HG03571 (cell line): ENCODE results near the gene FAM227A.
"Not testable (repeated sequence)": the region's sequence is repeated elsewhere in the genome, so short reads cannot be mapped to it uniquely, and the experiment has no call there.

Experiments used
- ATAC-seq: cut with Tn5 transposase; IDR thresholded peaks from one replicate; pipeline ENCODE4 v1.9.1; 2021; ENCODE audit not compliant: unreplicated experiment

FAM227A gene

DNA sequence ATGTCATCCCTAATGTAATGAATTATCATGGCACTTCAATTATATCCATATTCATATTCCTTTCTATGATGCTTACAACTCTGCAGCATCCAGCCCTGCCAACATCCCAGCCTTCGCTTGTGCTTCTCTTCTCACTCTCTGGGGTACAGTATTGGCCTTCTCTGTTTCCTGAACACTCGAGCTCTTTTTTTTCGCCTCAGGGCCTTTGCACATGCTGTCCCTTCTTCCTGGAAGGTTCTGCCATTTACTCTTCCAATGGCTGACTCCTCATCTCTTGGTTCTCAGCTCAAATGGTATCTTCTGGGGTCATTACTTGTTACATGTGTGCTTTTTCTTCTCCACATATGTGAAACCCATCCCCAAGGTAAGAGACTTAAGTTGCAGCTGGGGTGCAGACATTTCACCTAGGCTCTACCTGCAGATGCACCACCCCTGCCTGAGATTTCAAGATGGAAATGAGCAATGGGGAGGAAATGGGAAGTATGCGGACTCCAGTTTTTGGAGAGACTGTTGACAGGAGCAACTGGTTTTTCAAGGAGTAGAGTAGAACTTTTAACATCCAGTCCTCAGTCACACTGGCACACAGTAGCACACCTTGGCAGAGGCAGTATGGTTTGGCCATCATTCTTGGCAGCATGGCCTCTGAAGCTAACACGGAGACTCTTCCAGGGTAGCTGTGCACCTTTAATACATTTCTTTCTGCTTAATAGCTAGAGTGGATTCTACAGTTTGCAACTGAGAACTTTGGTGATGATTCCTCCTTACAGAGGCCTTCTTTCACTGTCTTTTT, 43.8 kb downstream of the FAM227A start:
- ATAC-seq: no peak

DNA sequence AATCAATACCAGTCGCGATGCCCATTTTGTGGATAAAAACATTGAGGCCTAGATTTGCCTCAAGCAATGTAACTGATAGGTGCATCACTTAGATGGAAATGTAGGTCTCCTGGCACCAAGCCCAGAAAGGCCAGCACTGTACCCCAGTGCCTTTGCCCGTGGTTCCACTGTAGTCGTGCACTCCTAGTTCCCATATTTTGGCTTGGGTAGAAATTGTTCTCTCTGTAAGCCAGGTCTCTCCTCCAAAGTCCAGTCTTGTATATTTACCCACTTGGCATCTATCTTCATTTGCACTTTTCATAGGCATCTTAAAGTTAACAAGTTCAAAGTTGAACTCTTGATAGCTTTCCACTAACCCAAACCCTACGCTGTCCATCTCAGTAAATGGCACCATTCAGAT, 44.6 kb downstream of the FAM227A start:
- no peak for ATAC-seq

DNA sequence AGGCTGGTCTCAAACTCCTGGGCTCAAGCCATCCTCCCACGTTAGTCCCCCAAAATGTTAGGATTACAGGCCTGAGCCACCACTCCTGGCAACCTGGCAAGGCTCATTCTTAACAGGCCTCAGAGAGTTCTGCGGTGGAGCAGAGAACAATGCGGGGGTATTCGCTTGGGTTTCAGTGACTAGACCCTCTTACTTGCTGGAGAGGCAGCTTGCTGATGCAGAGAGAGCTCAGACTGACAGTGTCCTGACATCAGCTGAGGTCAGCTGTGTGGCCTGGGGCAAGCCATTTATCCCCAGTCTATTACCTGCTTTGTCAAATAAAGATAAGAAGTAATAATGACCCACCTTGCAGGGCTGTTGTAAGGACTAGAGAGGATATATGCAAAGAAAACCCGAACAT, 46.0 kb downstream of the FAM227A start:
- ATAC-seq: no peak

DNA sequence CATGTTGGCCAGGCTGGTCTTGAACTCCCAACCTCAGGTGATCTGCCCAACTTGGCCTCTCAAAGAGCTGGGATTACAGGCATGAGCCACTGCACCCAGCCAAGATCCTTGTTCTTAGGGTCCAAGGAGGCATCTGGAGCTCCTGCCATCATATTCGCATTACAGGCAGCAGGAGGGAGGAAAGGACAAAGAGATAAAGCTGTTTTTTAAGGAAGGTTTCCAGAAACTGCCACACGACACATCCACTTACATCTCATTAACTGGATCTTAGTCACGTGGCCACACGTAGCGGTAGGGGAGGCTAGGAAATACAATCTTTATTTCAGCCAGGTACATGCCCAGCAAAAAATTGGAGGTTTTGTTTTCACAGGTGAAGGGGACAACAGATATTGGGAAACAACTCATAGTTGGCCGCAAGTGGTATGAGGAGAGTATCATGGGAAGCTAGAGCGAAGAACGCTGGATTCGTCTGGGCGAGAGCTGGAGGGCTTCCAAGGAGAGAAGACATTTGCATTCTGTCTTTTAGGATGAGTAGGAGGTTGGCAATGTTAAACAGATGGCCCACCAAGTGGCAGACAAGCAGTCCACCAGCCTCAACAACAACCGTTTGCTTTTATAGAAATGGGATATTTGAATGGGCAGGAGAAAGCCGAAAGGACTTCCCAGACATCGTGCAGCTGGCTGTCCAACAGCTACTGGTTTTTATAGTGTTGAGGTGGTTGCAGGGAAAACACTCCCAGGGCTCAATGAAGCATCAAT, 47.0 kb downstream of the FAM227A start:
- no peak for ATAC-seq

DNA sequence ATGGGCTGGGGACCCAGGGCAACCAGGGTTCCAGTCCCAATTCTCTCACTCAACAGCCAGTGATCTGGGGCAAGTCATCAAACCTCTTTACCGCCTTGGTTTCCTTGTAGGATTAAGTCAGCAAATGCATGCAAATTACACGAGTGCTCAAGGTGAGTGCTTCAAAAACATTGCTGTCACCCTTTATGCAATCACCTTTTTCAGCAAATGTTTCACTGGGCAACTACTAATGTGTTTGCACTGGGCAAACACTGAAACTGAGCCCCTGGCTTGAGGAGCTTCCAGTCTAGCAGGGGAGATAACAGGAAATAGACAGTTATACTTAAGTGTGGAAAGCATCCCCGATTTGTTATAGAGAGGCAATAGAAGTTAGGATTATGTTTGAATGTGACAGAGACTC, 48.5 kb downstream of the FAM227A start:
- no peak for ATAC-seq

DNA sequence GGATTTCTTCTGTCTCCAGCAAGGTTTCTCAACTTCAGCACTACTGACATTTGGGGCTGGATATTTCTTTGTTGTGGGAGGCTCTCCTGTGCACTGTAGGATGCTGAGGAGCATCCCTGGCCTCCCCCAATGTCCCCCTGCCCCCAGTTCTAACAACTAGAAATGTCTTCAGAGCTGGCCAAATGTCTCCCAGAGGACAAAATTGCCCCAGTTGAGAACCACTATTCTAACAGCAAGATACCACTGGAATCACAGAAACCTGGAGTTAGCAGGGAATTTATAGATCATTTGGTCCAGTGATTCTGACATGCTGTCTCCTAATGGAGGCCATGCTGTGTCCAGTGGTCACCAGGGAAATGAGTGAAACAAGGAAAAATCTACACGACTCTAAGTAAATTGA, 54.0 kb downstream of the FAM227A start:
- ATAC-seq: no peak

DNA sequence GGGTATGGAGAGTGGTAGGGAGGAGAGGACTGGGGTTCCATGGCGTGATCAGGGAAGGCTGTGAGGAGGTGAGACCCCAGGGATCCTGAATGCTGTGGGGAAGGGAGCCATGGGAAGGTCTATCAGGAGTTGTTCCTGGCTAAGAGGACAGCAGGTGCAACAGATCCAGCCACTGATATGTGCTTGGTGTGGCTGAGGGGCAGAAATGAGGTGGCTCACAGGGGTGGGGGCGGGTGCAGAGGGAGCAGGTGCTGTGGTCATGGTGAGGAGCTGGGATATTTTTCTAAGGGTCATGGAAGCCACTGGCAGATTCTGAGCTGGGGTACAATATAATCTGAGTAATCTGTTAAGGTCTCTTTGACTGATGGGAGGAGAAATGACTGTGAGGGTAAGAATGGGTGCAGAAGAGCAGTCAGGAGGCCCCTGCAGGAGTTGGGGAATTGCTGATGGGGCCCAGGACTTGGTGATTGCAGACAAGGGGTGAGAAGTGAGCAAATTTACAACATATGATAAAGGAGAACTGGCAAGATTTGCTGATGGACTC, 54.9 kb downstream of the FAM227A start:
- no peak for ATAC-seq

DNA sequence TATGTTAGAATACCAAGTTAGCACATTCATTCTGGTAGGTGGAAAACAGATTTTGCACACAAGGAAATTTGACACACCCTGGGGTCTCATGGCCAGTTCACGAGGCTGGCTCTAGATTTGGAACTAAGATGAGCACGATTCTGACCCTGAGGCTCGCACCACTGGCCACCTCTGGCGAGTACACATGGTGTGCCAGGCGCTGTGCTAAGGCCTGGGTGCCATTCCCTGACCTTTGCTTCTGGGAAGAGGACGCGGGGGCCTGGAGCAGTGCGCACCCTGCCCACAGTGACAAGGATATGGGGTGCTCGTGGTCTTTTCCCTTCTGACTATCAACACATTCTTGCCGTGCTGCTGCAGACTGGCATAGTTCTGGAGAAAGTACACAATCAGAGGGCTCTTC, 56.7 kb downstream of the FAM227A start:
- no peak for ATAC-seq

DNA sequence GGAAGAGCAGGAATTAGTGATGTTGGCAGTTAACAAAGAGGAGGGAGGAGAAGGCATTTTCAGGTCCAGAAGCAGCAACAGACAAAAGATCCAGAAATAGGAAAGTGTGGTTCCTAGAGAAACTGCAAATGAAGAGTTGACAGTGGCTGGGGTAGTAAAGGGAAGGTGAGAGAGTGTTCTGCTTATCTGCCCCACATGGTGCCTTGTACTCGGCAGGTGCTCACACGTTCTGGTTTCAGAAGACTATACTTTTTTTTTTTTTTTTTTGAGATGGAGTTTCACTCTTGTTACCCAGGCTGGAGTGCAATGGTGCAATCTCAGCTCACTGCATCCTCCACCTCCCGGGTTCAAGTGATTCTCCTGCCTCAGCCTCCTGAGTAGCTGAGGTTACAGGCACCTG, 73.3 kb downstream of the FAM227A start:
- ATAC-seq: not testable (repeated sequence)

DNA sequence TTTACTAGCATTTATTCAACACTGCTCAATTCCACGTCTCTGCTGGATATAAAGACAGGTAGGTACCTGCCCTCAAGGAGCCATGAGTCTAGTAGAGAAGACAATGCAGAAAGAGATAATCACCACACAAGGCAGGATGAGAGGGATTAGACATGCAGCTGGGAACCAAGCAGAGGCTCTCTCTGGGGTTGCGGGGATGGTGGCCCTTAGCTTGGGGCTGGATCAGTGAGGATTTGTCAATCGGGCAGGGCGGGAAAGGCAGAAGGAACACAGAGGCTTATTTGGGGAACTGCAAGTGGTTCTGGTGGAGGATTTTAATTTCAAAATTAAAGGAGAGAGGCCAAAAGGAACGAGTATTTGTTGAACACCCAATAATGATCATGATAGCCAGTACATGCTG, 77.7 kb downstream of the FAM227A start:
- no peak for ATAC-seq

DNA sequence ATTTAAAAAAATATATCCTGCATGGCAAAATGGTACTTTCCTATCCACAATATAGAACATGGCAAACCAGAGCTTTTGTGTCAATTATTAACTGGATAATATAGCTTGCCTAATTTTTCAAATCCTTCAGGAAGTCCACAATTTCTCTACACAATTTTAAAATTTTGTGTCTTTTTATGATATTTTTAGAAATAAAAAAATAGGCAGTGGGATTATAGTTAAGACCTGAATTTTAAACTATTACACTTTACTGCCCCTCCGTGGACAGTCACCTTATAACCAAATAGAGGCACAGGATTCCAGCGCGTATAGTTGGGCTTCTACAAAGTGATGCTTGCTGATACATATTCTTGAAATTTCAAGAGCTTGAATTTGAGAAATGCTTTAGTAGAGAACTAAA, 84.1 kb downstream of the FAM227A start:
- ATAC-seq: no peak

DNA sequence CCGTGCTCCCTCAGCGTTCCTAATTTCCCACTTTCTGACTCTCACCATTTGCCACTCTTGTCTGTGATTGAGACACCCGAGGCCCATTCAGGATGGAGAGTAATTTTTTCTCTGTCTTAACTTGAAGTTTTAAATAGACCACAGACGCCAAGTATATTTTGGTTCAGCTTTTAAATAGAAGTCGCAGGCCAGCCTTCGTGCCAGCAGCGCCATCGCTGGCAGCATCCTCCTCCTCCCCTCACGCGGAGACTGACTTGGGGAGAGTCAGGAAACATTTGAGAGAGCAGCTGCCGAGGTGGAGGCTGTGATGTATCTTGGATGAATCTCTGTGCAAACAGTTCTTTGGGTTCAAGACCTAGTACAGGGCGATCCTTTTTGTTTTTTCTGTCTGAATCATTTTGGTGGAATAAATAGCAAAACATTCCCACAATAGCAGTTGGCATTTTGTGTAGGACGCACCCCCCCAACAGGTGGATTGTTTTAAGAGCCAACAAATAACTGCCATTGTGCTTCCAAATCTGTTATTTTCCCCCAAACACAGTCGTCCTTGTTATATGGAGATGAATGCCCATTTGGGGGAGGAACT, 85.3 kb downstream of the FAM227A start:
- no peak for ATAC-seq

DNA sequence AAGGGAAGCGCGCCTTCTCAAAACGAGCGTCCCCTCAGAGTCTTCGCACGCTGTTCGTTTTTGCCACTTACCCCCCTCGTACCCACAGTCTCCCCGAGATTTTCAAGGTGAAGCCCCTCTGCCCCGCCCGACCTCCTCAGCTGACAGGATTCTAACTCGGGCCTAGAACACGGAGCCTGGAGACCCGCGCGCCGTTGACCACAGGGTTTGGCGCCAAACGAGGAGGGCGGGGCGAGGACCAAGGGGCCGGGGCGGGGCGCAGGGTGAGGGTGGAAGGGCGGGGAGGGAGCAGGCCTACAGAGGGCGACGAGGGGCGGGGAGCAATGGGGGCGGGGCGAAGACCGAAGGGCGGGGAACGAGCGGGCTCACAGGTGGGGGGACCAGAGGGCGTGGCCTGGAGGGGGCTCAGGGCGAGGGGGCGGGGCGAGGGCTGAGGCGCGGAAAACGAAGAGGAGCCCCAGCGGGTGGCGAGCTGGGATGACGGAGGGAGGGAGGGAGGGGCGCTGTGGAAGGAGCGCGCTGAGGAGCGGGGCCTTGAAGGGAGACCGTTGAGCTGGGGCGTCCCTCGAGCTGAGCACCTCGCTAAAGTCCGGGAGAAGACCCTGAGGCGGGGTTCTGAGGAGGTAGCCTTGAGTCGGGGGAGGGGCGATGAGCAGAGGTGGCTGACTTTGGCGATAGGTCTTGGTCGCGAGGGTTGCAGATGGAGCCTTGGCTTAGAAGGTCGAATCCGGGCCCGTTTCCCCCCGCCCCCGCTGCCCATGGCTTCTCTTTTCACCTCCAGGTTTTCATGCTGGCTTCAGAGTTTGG, 86.0 kb downstream of the FAM227A start, which contains the start of gene DMC1:
Gene DMC1, minus strand, starts transcription at position 212 of the 807 bp plus-strand sequence. CDS start 1,927 bp downstream, outside the sequence.
- ATAC-seq: no peak

DNA sequence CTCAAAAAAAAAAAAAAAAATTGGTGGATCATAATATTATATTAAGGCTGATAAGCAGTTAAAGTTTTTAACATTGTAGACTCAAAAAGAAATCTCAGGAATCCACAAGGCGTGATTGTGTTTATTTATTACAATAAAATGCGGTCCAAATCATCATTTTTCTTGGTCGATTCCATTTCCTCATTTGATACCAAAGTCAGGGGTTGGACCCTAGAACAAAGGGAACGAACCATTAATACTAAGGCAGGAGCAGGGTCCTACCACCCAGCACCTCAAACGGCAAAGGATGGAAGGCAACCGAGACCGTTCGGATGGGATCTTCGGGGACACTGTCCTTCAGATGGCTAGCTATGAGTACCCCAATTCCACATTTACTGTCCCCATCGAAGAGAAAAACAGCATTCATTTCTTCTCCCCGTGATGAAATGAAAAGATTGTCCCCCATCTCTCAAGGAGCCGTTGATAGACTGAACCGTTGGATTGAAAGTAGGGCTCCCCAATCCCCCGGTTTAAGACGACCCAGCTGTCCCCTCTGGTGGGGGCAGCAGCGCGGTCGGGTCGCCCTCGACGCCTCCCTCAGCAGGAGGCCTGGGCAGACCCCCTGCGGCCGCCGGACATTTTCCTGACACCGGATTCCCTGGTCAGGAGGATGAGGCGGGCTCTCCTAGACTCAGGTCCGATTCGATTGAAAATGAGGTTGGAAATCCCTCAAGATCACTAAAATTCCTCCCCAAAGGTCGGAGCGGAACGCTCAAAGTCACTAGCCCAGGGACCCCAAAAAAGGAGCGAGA, 86.8 kb downstream of the FAM227A start:
- ATAC-seq: no peak

DNA sequence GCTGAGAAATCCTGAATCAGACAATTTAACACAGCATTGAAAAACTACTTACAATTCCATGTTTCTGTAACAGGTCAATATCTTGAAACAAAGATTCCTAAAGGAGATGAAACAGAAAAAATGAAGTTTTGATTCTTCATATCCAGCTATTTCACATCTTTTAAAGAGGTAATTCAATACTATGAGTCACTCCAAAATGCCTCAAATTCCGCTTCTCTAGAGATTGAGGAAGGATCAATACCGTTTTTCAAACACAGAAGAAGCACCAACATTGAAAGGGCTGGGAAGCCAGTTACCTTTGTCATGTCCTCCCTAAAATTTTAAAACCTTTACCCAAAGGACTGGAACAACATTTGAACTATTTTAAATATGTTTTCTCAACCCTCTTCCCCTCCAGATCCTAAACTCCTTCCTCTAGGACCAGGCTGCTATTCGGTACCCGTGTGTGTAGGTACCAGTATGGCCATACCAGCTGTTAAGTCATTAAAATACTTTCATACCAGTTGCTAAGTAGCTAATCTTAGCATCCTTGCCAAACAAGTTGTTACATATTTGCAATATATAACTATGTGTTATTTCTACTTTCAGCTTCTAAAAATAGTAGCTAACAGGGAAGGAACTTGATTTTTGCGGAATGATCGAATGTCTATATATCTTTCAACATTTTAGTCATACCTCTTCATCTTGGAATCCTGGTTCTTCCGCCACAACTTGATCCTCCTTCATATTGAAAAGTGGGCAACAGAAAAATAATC, 88.5 kb downstream of the FAM227A start:
- ATAC-seq: no peak

DNA sequence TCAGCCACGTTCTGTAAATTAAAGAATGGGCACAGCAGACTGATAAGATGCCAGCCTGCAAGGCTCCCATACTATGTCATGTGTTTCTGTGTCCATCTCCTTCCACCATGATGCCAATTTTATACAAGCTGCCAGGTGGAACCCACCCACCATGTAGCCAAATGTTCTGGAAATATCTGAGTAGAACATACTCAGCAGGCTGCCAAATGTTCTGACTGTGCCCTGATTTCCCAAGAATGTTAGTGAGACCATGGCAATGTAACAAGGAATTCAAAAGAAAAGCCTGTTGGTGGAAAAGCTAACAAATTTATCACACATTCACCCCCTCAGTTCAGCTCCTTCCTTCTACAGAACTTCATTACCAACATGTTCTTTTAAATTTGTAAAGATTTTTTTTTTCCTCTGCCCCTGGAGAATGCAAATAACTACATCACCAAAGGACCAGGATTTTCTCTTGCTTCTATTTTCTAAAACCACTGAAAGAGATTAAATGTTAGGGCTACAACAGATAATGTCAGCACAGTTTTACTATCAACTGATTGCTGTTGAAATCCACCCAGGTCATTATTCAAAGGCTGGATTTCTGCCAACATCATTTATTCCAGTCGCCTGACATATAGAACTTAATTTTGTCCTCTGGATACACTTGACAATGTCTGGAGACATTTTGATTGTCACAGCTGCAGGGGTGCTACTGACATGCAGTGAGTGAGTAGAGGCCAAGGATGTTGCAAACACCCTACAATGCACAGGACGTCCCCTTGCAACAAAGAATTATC, 89.3 kb downstream of the FAM227A start:
- ATAC-seq: no peak

DNA sequence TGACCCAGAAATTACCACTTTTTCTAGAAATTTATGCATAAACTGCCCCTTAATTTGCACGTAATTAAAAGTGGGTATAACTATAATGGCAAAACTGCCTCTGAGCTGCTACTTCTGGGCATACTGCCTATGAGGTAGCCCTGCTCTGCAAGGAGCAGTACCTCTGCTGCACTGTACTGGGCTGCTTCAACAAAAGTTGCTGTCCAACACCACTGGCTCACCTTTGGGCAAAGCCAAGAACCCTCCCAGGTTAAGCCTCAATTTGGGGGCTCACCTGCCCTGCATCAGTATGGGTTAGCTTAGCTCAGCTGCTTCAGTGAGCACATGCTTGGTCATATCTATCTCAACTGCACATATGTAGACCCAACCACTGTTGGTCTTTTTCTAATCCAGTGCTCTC, 90.8 kb downstream of the FAM227A start:
- ATAC-seq: no peak

DNA sequence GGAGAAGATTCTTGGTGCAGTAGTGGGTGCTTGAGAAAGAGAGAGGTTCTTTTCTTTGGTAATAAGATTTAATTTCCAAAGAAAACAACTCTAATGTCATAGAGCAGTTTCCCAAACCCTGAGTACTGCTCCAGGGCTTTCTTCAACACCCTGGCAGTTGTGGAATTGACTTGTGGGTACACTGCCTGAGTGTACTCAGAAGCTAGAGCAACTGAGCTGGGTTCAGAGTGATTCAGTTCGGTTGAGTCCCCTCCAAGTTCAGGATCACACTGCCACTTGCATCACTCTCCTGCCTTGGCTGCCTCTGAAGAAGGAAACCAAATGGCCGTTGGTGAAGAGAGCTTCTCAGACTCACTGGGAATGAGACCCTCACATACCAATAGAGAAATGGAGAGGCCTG, 91.5 kb downstream of the FAM227A start:
- ATAC-seq: no peak

DNA sequence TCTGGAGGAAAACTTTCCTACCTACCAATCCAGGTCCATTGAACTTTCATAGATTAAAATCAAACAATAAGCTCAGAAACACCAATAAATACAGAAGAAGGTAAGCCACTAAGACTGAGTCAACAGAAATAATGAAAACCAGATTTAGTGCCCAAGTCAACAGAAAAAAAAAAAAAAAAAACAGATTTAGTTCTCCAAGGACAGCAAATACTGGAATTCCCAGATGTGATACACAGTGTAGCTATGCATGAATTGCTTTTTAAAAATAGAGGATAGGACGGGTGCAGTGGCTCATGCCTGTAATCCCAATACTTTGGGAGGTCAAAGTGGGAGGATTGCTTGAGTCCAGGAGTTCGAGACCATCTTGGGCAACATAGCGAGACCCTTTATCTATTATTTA, 101.9 kb downstream of the FAM227A start:
- no peak for ATAC-seq
